Measurements from ENCODE around the gene C3orf70. TPM values are rescaled to one million over a fixed set of nuclear protein-coding genes. Genes with fewer than 3 reads are reported as not detected.

The C3orf70 gene
- polyA plus RNA-seq: 4.6 and 5.6 TPM in 2 replicates

GRCh38 chr3:185152410-185153170 lies at the start of gene C3orf70:
Gene C3orf70, minus strand, starts transcription at chr3:185153060. Its CDS starts 237 bp downstream, at chr3:185152823.

Other genes starting within 250 kb of the C3orf70 start
- gene EHHADH, start 101.0 kb upstream of the C3orf70 start, polyA plus RNA-seq: 2.8 and 3.1 TPM in 2 replicates
- gene MAP3K13, start 210.1 kb upstream of the C3orf70 start, polyA plus RNA-seq: 107 and 142 TPM in 2 replicates

Measured in Purkinje cell (primary cell).